ENCODE results near the gene SEPHS2.

The SEPHS2 gene

GRCh38 chr16:30445408-30446202, at the start of gene SEPHS2 (continued):
- TF ChIP-seq ZNF248 (tag by site-specific recombination; IDR thresholded peaks at IDR 0.05) (no peak), OSR2 (tag by site-specific recombination; IDR thresholded peaks at IDR 0.05) (no peak), ZFP37 (tag by site-specific recombination; IDR thresholded peaks at IDR 0.05) (no peak), ZNF26 (tag by site-specific recombination; IDR thresholded peaks at IDR 0.05) (no peak), ZNF335 (tag by site-specific recombination; conservative IDR thresholded peaks at IDR 0.05) (peak; percentile 98), ZFP69B (tag by site-specific recombination; IDR thresholded peaks at IDR 0.05) (peak; percentile 79)

- H3K36me3 ChIP-seq (ENCODE audit: control insufficient read depth in 2 of 2, insufficient read depth in 1 of 2, low read length in 2 of 2) = no peaks in the 10 kb centered on the region
- no peak overlapping the region for H3K4me3 ChIP-seq (ENCODE audit: low read depth, low read length)
- no peak overlapping the region for H3K27ac ChIP-seq (ENCODE audit: extremely low read depth, low read depth, low read length)
- no peaks in the 10 kb centered on the region for H3K9me3 ChIP-seq (ENCODE audit: control insufficient read depth, insufficient read depth, low read depth, low read length)
- CTCF ChIA-PET = interaction anchor here (0.6 to 0.8 kb wide), 2 partner anchors 8 to 19 kb away, joined by 3 to 5 read pairs; no protein-coding TSS in a partner anchor
- POLR2A ChIA-PET = no interaction called here
- no peak for TF ChIP-seq SCRT1 (tag by site-specific recombination; IDR thresholded peaks at IDR 0.05; ENCODE audit: borderline replicate concordance)
- TF ChIP-seq ZNF341 (tag by site-specific recombination; IDR thresholded peaks at IDR 0.05; ENCODE audit: low read depth) = 0 out of 2 replicates have a peak, but pooled peaks have one; percentile 32
- H3K4me1 ChIP-seq (ENCODE audit: control insufficient read depth, insufficient read depth, low read length) = no peaks in the 10 kb centered on the region
Measured at GRCh38 chr16:30494709-30495108, 49.0 kb upstream of the SEPHS2 start.

GRCh38 chr16:30493941-30494488, 48.3 kb upstream of the SEPHS2 start:
- Histone ChIP-seq H3K4me3 (ENCODE audit: low read depth, low read length) (no peak overlapping the region), H3K9me3 (ENCODE audit: control insufficient read depth, insufficient read depth, low read depth, low read length) (no peaks in the 10 kb centered on the region), H3K27ac (ENCODE audit: extremely low read depth, low read depth, low read length) (no peak overlapping the region), H3K4me1 (ENCODE audit: control insufficient read depth, insufficient read depth, low read length) (no peaks in the 10 kb centered on the region), H3K36me3 (ENCODE audit: control insufficient read depth in 2 of 2, insufficient read depth in 1 of 2, low read length in 2 of 2) (no peaks in the 10 kb centered on the region)
- POLR2A ChIA-PET = no interaction called here
- no peak for TF ChIP-seq ZNF423 (tag by site-specific recombination; IDR thresholded peaks at IDR 0.05)
- TF ChIP-seq ZSCAN4 (tag by site-specific recombination; IDR thresholded peaks at IDR 0.05) = no peak
- TF ChIP-seq ZNF664 (tag by site-specific recombination; IDR thresholded peaks at IDR 0.05) = no peak
- 0 out of 2 replicates have a peak, but pooled peaks have one; percentile 21 for TF ChIP-seq ZNF600 (tag by site-specific recombination; IDR thresholded peaks at IDR 0.05)
- no peak for TF ChIP-seq ZFP3 (tag by site-specific recombination; IDR thresholded peaks at IDR 0.05; ENCODE audit: low read depth)
- CTCF ChIA-PET = interaction anchor here (0.8 to 1.0 kb wide), 2 partner anchors 8 to 12 kb away, joined by 3 to 5 read pairs; no protein-coding TSS in a partner anchor

- no peaks in the 10 kb centered on the region for H3K9me3 ChIP-seq (ENCODE audit: control insufficient read depth, insufficient read depth, low read depth, low read length)
- no peaks in the 10 kb centered on the region for H3K36me3 ChIP-seq (ENCODE audit: control insufficient read depth in 2 of 2, insufficient read depth in 1 of 2, low read length in 2 of 2)
- CTCF ChIA-PET = interaction anchor here (0.6 to 1.1 kb wide), 6 partner anchors 8 to 115 kb away, joined by 3 read pairs; no protein-coding TSS in a partner anchor
- H3K4me1 ChIP-seq (ENCODE audit: control insufficient read depth, insufficient read depth, low read length) = no peaks in the 10 kb centered on the region
- H3K4me3 ChIP-seq (ENCODE audit: low read depth, low read length) = no peak overlapping the region
- POLR2A ChIA-PET = interaction anchor here (0.5 to 0.8 kb wide), 2 partner anchors 52 to 62 kb away, joined by 3 to 4 read pairs; partner anchors contain the start of gene DCTPP1
- H3K27ac ChIP-seq (ENCODE audit: extremely low read depth, low read depth, low read length) = no peak overlapping the region
- TF ChIP-seq AEBP2 (tag by site-specific recombination; IDR thresholded peaks at IDR 0.05; ENCODE audit: borderline replicate concordance) = no peak
- TF ChIP-seq ZNF2 (tag by site-specific recombination; IDR thresholded peaks at IDR 0.05) = no peak
- TF ChIP-seq ZNF544 (tag by site-specific recombination; IDR thresholded peaks at IDR 0.05) = no peak
- TF ChIP-seq ZNF341 (tag by site-specific recombination; IDR thresholded peaks at IDR 0.05; ENCODE audit: low read depth) = no peak
- no peak for TF ChIP-seq MYNN (tag by site-specific recombination; IDR thresholded peaks at IDR 0.05; ENCODE audit: borderline replicate concordance)
- TF ChIP-seq KLF16 (tag by site-specific recombination; IDR thresholded peaks at IDR 0.05) = no peak
- no peak for TF ChIP-seq REPIN1 (tag by site-specific recombination; IDR thresholded peaks at IDR 0.05; ENCODE audit: low read depth)
- no peak for TF ChIP-seq EGR2 (tag by site-specific recombination; IDR thresholded peaks at IDR 0.05; ENCODE audit: low read depth)
- TF ChIP-seq ZNF654 (tag by site-specific recombination; IDR thresholded peaks at IDR 0.05; ENCODE audit: low read depth) = peak; percentile 55
- no peak for TF ChIP-seq ZNF776 (tag by site-specific recombination; IDR thresholded peaks at IDR 0.05; ENCODE audit: borderline replicate concordance)
- peak; percentile 27; the same call in 1 of the 2 replicates for TF ChIP-seq ZEB2 (tag by site-specific recombination; IDR thresholded peaks at IDR 0.05)
- TF ChIP-seq ZNF677 (tag by site-specific recombination; IDR thresholded peaks at IDR 0.05) = no peak
- TF ChIP-seq PRDM1 (tag by site-specific recombination; IDR thresholded peaks at IDR 0.05) = peak; percentile 81
Measured at GRCh38 chr16:30491744-30492308, 46.2 kb upstream of the SEPHS2 start.

All from HEK293 (cell line).